WTC11 (cell line): Measurements from ENCODE around the gene MEAK7. TPM values are rescaled to one million over a fixed set of nuclear protein-coding genes. Genes with fewer than 3 reads are reported as not detected.

ENCODE experiments used
- ATAC-seq: fragments of 200-7000 bp; cut with Tn5 transposase; 2 replicates; pipeline ENCODE4 v1.10.0; 2021; ENCODE audit warnings: mild to moderate bottlenecking, moderate library complexity
- CTCF ChIA-PET: fragments of 300-600 bp; sonication (Branson Sonifier 250); formaldehyde crosslinking; loops from one replicate; lab custom pipeline; 2021; ENCODE audit warnings: antibody characterized with exemption; lab: Charles Lee
- POLR2A ChIA-PET: fragments of 350-600 bp; sonication (Branson Sonifier 250); formaldehyde crosslinking; loops from one replicate; lab custom pipeline; 2021; ENCODE audit warnings: antibody characterized with exemption; lab: Charles Lee
- DNase-seq: peaks from one replicate; pipeline ENCODE4 v3.0.0; 2021; ENCODE audit warnings: low spot score
- H3K27ac Mint-ChIP-seq: 2 replicates; pipeline ENCODE4 v1.8.0; 2021; ENCODE audit warnings: mixed read lengths
- H3K27me3 Mint-ChIP-seq: 2 replicates; pipeline ENCODE4 v1.8.0; 2021; ENCODE audit warnings: low read depth, mild to moderate bottlenecking, moderate library complexity, mixed read lengths
- H3K36me3 Mint-ChIP-seq: 2 replicates; pipeline ENCODE4 v1.8.0; 2021; ENCODE audit warnings: mixed read lengths
- H3K4me1 Mint-ChIP-seq: 2 replicates; pipeline ENCODE4 v1.8.0; 2022; ENCODE audit warnings: mixed read lengths
- H3K4me3 Mint-ChIP-seq: 2 replicates; pipeline ENCODE4 v1.8.0; 2021; ENCODE audit warnings: mild to moderate bottlenecking, moderate library complexity, mixed read lengths
- H3K9me3 Mint-ChIP-seq: 2 replicates; pipeline ENCODE4 v1.8.0; 2021; ENCODE audit warnings: mixed read lengths
- AFF4 ChIP-seq: sonication (generic); formaldehyde crosslinking; IDR thresholded peaks from 2 replicates; pipeline ENCODE4 v1.8.1; 2023; ENCODE audit warnings: mild to moderate bottlenecking, missing genetic modification reagents, borderline replicate concordance
- E2F4 ChIP-seq: sonication (generic); formaldehyde crosslinking; IDR thresholded peaks from 2 replicates; pipeline ENCODE4 v1.8.1; 2022; ENCODE audit warnings: low read depth, mild to moderate bottlenecking, moderate library complexity, missing genetic modification reagents, borderline replicate concordance
- ETV6 ChIP-seq: sonication (generic); formaldehyde crosslinking; IDR thresholded peaks from 2 replicates; pipeline ENCODE4 v1.8.1; 2022; ENCODE audit warnings: mild to moderate bottlenecking, missing genetic modification reagents
- FOXK1 ChIP-seq: sonication (generic); formaldehyde crosslinking; IDR thresholded peaks from 2 replicates; pipeline ENCODE4 v1.8.0; 2022; ENCODE audit warnings: mild to moderate bottlenecking, moderate library complexity, missing genetic modification reagents
- GRHL2 ChIP-seq: fragments of 250-450 bp; sonication (Bioruptor Pico); IDR thresholded peaks from 2 replicates; pipeline ENCODE4 v1.8.0; 2022; ENCODE audit warnings: mild to moderate bottlenecking, moderate library complexity; ENCODE audit not compliant: insufficient replicate concordance, severe bottlenecking
- IRF1 ChIP-seq: sonication (generic); formaldehyde crosslinking; IDR thresholded peaks from 2 replicates; pipeline ENCODE4 v1.8.0; 2023; ENCODE audit warnings: missing genetic modification reagents
- JAZF1 ChIP-seq: fragments of 250-450 bp; sonication (Bioruptor Pico); IDR thresholded peaks from 2 replicates; pipeline ENCODE4 v1.9.0; 2021; ENCODE audit warnings: moderate library complexity, mild to moderate bottlenecking, inconsistent platforms
- SMAD4 ChIP-seq: sonication (generic); formaldehyde crosslinking; IDR thresholded peaks from 2 replicates; pipeline ENCODE4 v1.8.0; 2022; ENCODE audit warnings: mild to moderate bottlenecking, missing genetic modification reagents
- SP1 ChIP-seq: sonication (generic); formaldehyde crosslinking; conservative IDR thresholded peaks from 2 replicates; pipeline ENCODE4 v1.8.1; 2022; ENCODE audit warnings: missing genetic modification reagents
- ZBTB21 ChIP-seq: sonication (generic); formaldehyde crosslinking; IDR thresholded peaks from 2 replicates; pipeline ENCODE4 v1.8.1; 2023; ENCODE audit warnings: mild to moderate bottlenecking, missing genetic modification reagents, borderline replicate concordance
- ZNF219 ChIP-seq: sonication (generic); formaldehyde crosslinking; IDR thresholded peaks from 2 replicates; pipeline ENCODE4 v1.8.0; 2023; ENCODE audit warnings: missing genetic modification reagents, mild to moderate bottlenecking, borderline replicate concordance
- ZNF263 ChIP-seq: sonication (generic); formaldehyde crosslinking; IDR thresholded peaks from 2 replicates; pipeline ENCODE4 v1.8.1; 2022; ENCODE audit warnings: low read depth, mild to moderate bottlenecking, moderate library complexity, missing genetic modification reagents
- ZNF396 ChIP-seq: fragments of 250-450 bp; sonication (Bioruptor Pico); IDR thresholded peaks from 2 replicates; pipeline ENCODE4 v1.8.0; 2021; ENCODE audit warnings: mild to moderate bottlenecking, moderate library complexity, borderline replicate concordance
- ZNF423 ChIP-seq: fragments of 250-450 bp; sonication (Bioruptor Pico); IDR thresholded peaks from 2 replicates; pipeline ENCODE4 v2.1.2; 2022; ENCODE audit warnings: mild to moderate bottlenecking, moderate library complexity
- total RNA-seq: library from RNA; stranded (reverse); gene quantifications from 3 replicates; pipeline ENCODE4 v1.2.3, GENCODE V29; 2021
- TF ChIP-seq, protein P1 (sequence below): fragments of 250-450 bp; sonication (Bioruptor Pico); IDR thresholded peaks from 2 replicates; pipeline ENCODE4 v1.8.0; 2021; ENCODE audit warnings: mild to moderate bottlenecking
- TF ChIP-seq, protein P2 (sequence below): fragments of 250-450 bp; sonication (Bioruptor Pico); IDR thresholded peaks from 2 replicates; pipeline ENCODE4 v1.9.0; 2021; ENCODE audit warnings: mild to moderate bottlenecking
- TF ChIP-seq, protein P3 (sequence below): fragments of 250-450 bp; sonication (Bioruptor Pico); conservative IDR thresholded peaks from 2 replicates; pipeline ENCODE4 v1.9.0; 2021; ENCODE audit warnings: mild to moderate bottlenecking
- TF ChIP-seq, protein P4 (sequence below): sonication (generic); formaldehyde crosslinking; IDR thresholded peaks from 2 replicates; pipeline ENCODE4 v1.8.1; 2023; ENCODE audit warnings: mild to moderate bottlenecking, moderate library complexity, missing genetic modification reagents

The MEAK7 gene
- total RNA-seq, 1 experiment from 2014 or later: 14.4 TPM

- no peak overlapping the region for H3K27ac Mint-ChIP-seq
- H3K4me1 Mint-ChIP-seq: no peaks in the 10 kb centered on the region
- peaks cover 43% of the 10 kb centered on the region for H3K36me3 Mint-ChIP-seq
- CTCF ChIA-PET: no interaction called here
- no peaks in the 10 kb centered on the region for H3K27me3 Mint-ChIP-seq
- DNase-seq: no peak
- peaks cover 29% of the 10 kb centered on the region for H3K9me3 Mint-ChIP-seq
- H3K4me3 Mint-ChIP-seq: no peak overlapping the region
- no peak for TF ChIP-seq JAZF1 (CRISPR knock-in tag)
- no peak for TF ChIP-seq ZNF263
- TF ChIP-seq, protein P1, sequence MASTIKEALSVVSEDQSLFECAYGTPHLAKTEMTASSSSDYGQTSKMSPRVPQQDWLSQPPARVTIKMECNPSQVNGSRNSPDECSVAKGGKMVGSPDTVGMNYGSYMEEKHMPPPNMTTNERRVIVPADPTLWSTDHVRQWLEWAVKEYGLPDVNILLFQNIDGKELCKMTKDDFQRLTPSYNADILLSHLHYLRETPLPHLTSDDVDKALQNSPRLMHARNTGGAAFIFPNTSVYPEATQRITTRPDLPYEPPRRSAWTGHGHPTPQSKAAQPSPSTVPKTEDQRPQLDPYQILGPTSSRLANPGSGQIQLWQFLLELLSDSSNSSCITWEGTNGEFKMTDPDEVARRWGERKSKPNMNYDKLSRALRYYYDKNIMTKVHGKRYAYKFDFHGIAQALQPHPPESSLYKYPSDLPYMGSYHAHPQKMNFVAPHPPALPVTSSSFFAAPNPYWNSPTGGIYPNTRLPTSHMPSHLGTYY (CRISPR knock-in tag): no peak
- TF ChIP-seq, protein P2, sequence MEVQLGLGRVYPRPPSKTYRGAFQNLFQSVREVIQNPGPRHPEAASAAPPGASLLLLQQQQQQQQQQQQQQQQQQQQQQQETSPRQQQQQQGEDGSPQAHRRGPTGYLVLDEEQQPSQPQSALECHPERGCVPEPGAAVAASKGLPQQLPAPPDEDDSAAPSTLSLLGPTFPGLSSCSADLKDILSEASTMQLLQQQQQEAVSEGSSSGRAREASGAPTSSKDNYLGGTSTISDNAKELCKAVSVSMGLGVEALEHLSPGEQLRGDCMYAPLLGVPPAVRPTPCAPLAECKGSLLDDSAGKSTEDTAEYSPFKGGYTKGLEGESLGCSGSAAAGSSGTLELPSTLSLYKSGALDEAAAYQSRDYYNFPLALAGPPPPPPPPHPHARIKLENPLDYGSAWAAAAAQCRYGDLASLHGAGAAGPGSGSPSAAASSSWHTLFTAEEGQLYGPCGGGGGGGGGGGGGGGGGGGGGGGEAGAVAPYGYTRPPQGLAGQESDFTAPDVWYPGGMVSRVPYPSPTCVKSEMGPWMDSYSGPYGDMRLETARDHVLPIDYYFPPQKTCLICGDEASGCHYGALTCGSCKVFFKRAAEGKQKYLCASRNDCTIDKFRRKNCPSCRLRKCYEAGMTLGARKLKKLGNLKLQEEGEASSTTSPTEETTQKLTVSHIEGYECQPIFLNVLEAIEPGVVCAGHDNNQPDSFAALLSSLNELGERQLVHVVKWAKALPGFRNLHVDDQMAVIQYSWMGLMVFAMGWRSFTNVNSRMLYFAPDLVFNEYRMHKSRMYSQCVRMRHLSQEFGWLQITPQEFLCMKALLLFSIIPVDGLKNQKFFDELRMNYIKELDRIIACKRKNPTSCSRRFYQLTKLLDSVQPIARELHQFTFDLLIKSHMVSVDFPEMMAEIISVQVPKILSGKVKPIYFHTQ: no peak
- TF ChIP-seq, protein P3, sequence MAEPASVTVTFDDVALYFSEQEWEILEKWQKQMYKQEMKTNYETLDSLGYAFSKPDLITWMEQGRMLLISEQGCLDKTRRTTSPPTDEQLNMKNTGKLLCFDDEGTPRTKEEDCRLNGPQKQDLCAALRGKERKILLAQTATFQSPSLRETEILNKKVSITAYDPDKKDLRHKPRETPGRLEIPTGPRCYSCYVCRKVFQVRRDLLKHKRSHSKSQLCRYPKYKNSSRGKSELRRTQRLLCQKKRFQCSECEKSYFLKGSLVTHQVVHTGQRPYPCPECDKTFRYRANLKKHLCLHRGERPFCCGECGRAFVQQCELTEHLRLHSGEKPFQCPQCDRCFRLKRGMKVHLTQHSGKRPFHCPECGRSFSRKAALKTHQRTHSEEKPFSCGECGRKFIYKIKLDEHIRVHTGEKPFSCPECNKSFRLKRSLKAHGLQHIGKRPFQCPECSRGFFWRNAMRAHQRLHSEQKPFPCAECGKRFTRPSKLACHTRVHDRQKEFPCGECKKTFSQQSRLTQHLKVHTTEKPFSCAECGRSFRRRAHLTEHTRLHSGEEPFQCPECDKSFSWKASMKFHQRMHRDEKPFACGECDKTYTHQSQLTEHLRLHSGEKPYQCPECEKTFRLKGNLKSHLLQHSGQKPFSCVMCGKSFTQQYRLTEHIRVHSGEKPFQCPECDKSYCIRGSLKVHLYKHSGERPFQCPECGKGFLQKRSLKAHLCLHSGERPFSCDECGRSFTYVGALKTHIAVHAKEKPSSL: no peak
- no peak for TF ChIP-seq ZNF396 (CRISPR knock-in tag)
- TF ChIP-seq FOXK1: no peak
- no peak for TF ChIP-seq SMAD4 (CRISPR knock-in tag)
- no peak for TF ChIP-seq ETV6 (CRISPR knock-in tag)
- TF ChIP-seq GRHL2 (CRISPR knock-in tag): no peak
- TF ChIP-seq, protein P4, sequence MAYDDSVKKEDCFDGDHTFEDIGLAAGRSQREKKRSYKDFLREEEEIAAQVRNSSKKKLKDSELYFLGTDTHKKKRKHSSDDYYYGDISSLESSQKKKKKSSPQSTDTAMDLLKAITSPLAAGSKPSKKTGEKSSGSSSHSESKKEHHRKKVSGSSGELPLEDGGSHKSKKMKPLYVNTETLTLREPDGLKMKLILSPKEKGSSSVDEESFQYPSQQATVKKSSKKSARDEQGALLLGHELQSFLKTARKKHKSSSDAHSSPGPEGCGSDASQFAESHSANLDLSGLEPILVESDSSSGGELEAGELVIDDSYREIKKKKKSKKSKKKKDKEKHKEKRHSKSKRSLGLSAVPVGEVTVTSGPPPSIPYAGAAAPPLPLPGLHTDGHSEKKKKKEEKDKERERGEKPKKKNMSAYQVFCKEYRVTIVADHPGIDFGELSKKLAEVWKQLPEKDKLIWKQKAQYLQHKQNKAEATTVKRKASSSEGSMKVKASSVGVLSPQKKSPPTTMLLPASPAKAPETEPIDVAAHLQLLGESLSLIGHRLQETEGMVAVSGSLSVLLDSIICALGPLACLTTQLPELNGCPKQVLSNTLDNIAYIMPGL (CRISPR knock-in tag): no peak
- no peak for TF ChIP-seq ZNF219 (CRISPR knock-in tag)
- TF ChIP-seq ZNF423 (CRISPR knock-in tag): no peak
- TF ChIP-seq, all 79 proteins: peak for 0
- POLR2A ChIA-PET: no interaction called here
- no peak for ATAC-seq
Measured at GRCh38 chr16:84467256-84467655, 37.2 kb downstream of the MEAK7 start.

- H3K36me3 Mint-ChIP-seq: peaks cover 38% of the 10 kb centered on the region
- no peak for TF ChIP-seq SP1 (CRISPR knock-in tag)
- TF ChIP-seq IRF1 (CRISPR knock-in tag): no peak
- no peak for TF ChIP-seq E2F4 (CRISPR knock-in tag)
- no peak for TF ChIP-seq AFF4 (CRISPR knock-in tag)
- TF ChIP-seq ZNF396 (CRISPR knock-in tag): no peak
- no peak for TF ChIP-seq ZBTB21 (CRISPR knock-in tag)
- TF ChIP-seq, all 79 proteins: peak for 0
- DNase-seq (no peak), ATAC-seq (no peak)
- Mint-ChIP-seq H3K4me3 (no peak overlapping the region), H3K27ac (no peak overlapping the region), H3K4me1 (no peaks in the 10 kb centered on the region), H3K9me3 (peaks cover 24% of the 10 kb centered on the region), H3K27me3 (no peaks in the 10 kb centered on the region)
- CTCF ChIA-PET: no interaction called here
- POLR2A ChIA-PET: no interaction called here
Measured at GRCh38 chr16:84466692-84467091, 37.8 kb downstream of the MEAK7 start.
